HepG2 (cell line): Measurements from ENCODE around the gene POLR1F. TPM values are rescaled to one million over a fixed set of nuclear protein-coding genes. Genes with fewer than 3 reads are reported as not detected.

Source experiments
- ATAC-seq: fragments of 200-7000 bp; cut with Tn5 transposase; 3 replicates; pipeline ENCODE4 v1.9.1; 2020; ENCODE audit warnings: mild to moderate bottlenecking, moderate library complexity
- BruUV-seq: library from RNA; stranded (reverse); fragments of 400-500 nt; replicated peaks from 2 replicates; lab custom pipeline; 2021; lab: Mats Ljungman, UMichigan
- CTCF ChIA-PET: fragments of 300-600 bp; formaldehyde crosslinking; extraction: SDS; loops from one replicate; lab custom pipeline; 2021; ENCODE audit warnings: low total read pairs, inconsistent platforms, low intra/inter-chr PET ratio; lab: Yijun Ruan, JAX
- POLR2A ChIA-PET: fragments of 350-600 bp; sonication (Branson Sonifier 250); formaldehyde crosslinking; loops from one replicate; lab custom pipeline; 2020; ENCODE audit warnings: antibody characterized with exemption, inconsistent platforms; lab: Yijun Ruan, JAX
- DNase-seq: peaks from one replicate; pipeline ENCODE4 v3.0.0-alpha.2; 2015; ENCODE audit warnings: low spot score
- FAIRE-seq: peaks from 3 replicates; lab custom pipeline; 2011; peaks lifted over from hg19 to GRCh38; lab: Jason Lieb, UNC
- H2AFZ ChIP-seq: one replicate; pipeline ENCODE4 v1.6.1; 2011; ENCODE audit warnings: low read length, inconsistent platforms
- H3K27ac ChIP-seq: fragments of 300-600 bp; 3 replicates; pipeline ENCODE4 v1.8.0; 2011; ENCODE audit warnings: mixed run types, mild to moderate bottlenecking, mixed read lengths, low read length, inconsistent platforms; ENCODE audit not compliant: insufficient read depth; ENCODE audit errors: extremely low read length
- H3K27me3 ChIP-seq, 2 experiments: fragments of 200-600 bp in 1 of 2; 2 replicates in 1 of 2; 3 replicates in 1 of 2; pipeline versions ENCODE4 v1.6.0 to v1.8.0; 2011; ENCODE audit warnings: low read length in 2 of 2, mild to moderate bottlenecking in 2 of 2, moderate library complexity in 2 of 2, inconsistent platforms in 1 of 2; ENCODE audit not compliant: insufficient read depth in 2 of 2, control insufficient read depth in 1 of 2
- H3K36me3 ChIP-seq, 2 experiments: fragments of 200-600 bp in 1 of 2; replicated peaks in 1 of 2; 2 replicates in 1 of 2; 3 replicates in 1 of 2; pipeline versions ENCODE4 v1.5.1 to v1.8.0; 2011; ENCODE audit warnings: low read length in 2 of 2, inconsistent platforms in 1 of 2; ENCODE audit not compliant: insufficient read depth in 2 of 2, control insufficient read depth in 1 of 2
- H3K4me1 ChIP-seq: 2 replicates; pipeline ENCODE4 v1.5.1; 2012; ENCODE audit warnings: low read length, inconsistent platforms; ENCODE audit not compliant: insufficient read depth
- H3K4me2 ChIP-seq: 2 replicates; pipeline ENCODE4 v1.6.0; 2011; ENCODE audit warnings: low read depth, low read length, inconsistent platforms
- H3K4me3 ChIP-seq, 3 experiments: fragments of 200-600 bp in 1 of 3; sonication (generic), shearing (Covaris generic) in 1 of 3; replicated peaks in 1 of 3; 2 replicates each; pipeline ENCODE4 v1.5.1; 2011 to 2016; ENCODE audit warnings: low read length in 3 of 3, inconsistent platforms in 2 of 3, low read depth in 2 of 3, mild to moderate bottlenecking in 2 of 3, control low read depth in 1 of 3, mixed read lengths in 1 of 3; ENCODE audit not compliant: insufficient read depth in 1 of 3
- H3K79me2 ChIP-seq: one replicate; pipeline ENCODE4 v1.6.1; 2011; ENCODE audit warnings: low read length, inconsistent platforms; ENCODE audit not compliant: insufficient read depth
- H3K9ac ChIP-seq: 2 replicates; pipeline ENCODE4 v1.6.0; 2011; ENCODE audit warnings: mild to moderate bottlenecking, low read depth, low read length, inconsistent platforms; ENCODE audit not compliant: insufficient read depth
- H3K9me3 ChIP-seq: 2 replicates; pipeline ENCODE4 v1.5.1; 2012; ENCODE audit warnings: mild to moderate bottlenecking, low read length
- H4K20me1 ChIP-seq: 2 replicates; pipeline ENCODE4 v1.6.0; 2011; ENCODE audit warnings: inconsistent platforms, mild to moderate bottlenecking, low read length, moderate library complexity; ENCODE audit not compliant: insufficient read depth
- AGO2 ChIP-seq: fragments of 200-400 bp; formaldehyde crosslinking; optimal IDR thresholded peaks from 2 replicates; pipeline ENCODE3; 2017; ENCODE audit warnings: mild to moderate bottlenecking, low read depth, low read length, moderate library complexity
- BCLAF1 ChIP-seq: fragments of 450-650 bp; IDR thresholded peaks from 2 replicates; pipeline ENCODE4 v1.6.1; 2017; ENCODE audit warnings: mild to moderate bottlenecking
- DMAP1 ChIP-seq: IDR thresholded peaks from 2 replicates; pipeline ENCODE4 v1.6.1; 2016
- ELF4 ChIP-seq: sonication (generic); formaldehyde crosslinking; IDR thresholded peaks from 2 replicates; pipeline ENCODE4 v1.5.0; 2020; ENCODE audit warnings: missing genetic modification reagents, mild to moderate bottlenecking, moderate library complexity, borderline replicate concordance
- FLYWCH1 ChIP-seq: sonication (generic); formaldehyde crosslinking; IDR thresholded peaks from 2 replicates; pipeline ENCODE4 v1.8.1; 2023; ENCODE audit warnings: mild to moderate bottlenecking, missing genetic modification reagents
- HHEX ChIP-seq: IDR thresholded peaks from 2 replicates; pipeline ENCODE4 v1.6.1; 2016; ENCODE audit warnings: control low read depth
- HIVEP1 ChIP-seq: sonication (generic); formaldehyde crosslinking; IDR thresholded peaks from 2 replicates; pipeline ENCODE4 v1.4.0; 2020; ENCODE audit warnings: mild to moderate bottlenecking, missing genetic modification reagents
- MATR3 ChIP-seq: sonication (generic); formaldehyde crosslinking; IDR thresholded peaks from 2 replicates; pipeline ENCODE4 v1.4.0; 2020; ENCODE audit warnings: missing genetic modification reagents
- SKI ChIP-seq: fragments of 450-650 bp; IDR thresholded peaks from one replicate; pipeline ENCODE4 v1.6.1; 2018; ENCODE audit warnings: mild to moderate bottlenecking; ENCODE audit not compliant: partially characterized antibody
- SNAI1 ChIP-seq: sonication (generic); formaldehyde crosslinking; IDR thresholded peaks from 2 replicates; pipeline ENCODE4 v1.5.0; 2020; ENCODE audit warnings: mild to moderate bottlenecking, missing genetic modification reagents, borderline replicate concordance
- TMF1 ChIP-seq: sonication (generic); formaldehyde crosslinking; IDR thresholded peaks from 2 replicates; pipeline ENCODE4 v1.8.1; 2022; ENCODE audit warnings: low read depth, missing genetic modification reagents
- YEATS2 ChIP-seq: sonication (generic); formaldehyde crosslinking; IDR thresholded peaks from 2 replicates; pipeline ENCODE4 v1.4.0; 2020; ENCODE audit warnings: missing genetic modification reagents, borderline replicate concordance
- ZFP36L2 ChIP-seq: sonication (generic); formaldehyde crosslinking; IDR thresholded peaks from 2 replicates; pipeline ENCODE4 v1.4.0; 2020; ENCODE audit warnings: missing genetic modification reagents
- ZNF263 ChIP-seq: sonication (generic); formaldehyde crosslinking; IDR thresholded peaks from 2 replicates; pipeline ENCODE4 v1.4.0; 2020; ENCODE audit warnings: missing genetic modification reagents
- ZNF274 ChIP-seq: sonication (generic); formaldehyde crosslinking; IDR thresholded peaks from 2 replicates; pipeline ENCODE4 v1.5.1; 2020; ENCODE audit warnings: mild to moderate bottlenecking, missing genetic modification reagents
- ZNF841 ChIP-seq: sonication (generic); formaldehyde crosslinking; IDR thresholded peaks from 2 replicates; pipeline ENCODE4 v1.8.1; 2023; ENCODE audit warnings: missing genetic modification reagents, borderline replicate concordance
- WGBS: methylation state at CpG from one replicate; pipeline ENCODE4 v1.1.6; 2017; ENCODE audit warnings: low lambda C conversion rate; 5-methylcytosine and 5-hydroxymethylcytosine counted together
- in situ Hi-C: cut with HindIII; loops from 2 replicates; pipeline ENCODE4 v1.10.0; 2017; ENCODE audit warnings: low pct_unique_long_range_greater_than_20kb; ENCODE audit not compliant: extremely low pct_ligation_motif_present
- intact Hi-C: fragments of 100-400 bp; cut with micrococcal nuclease; formaldehyde crosslinking; loops from one replicate; pipeline ENCODE4 v1.10.0; 2022; ENCODE audit not compliant: unreplicated experiment
- polyA plus RNA-seq, 8 experiments: library from polyadenylated mRNA; depleted of rRNA in 3 of 8; stranded (reverse) in 7 of 8; unstranded in 1 of 8; fragments of >200 nt; fragmentation: Illumina TruSeq in 4 of 8; extraction: Trizol in 4 of 8; gene quantifications; 2 replicates each; pipeline versions ENCODE4 v1.2.1 to v1.2.3, GENCODE V29; 2011 to 2016; ENCODE audit warnings: low read depth in 4 of 8, missing spikeins in 1 of 8, mixed read lengths in 1 of 8; ENCODE audit not compliant: insufficient read depth in 1 of 8
- total RNA-seq, 5 experiments: library from RNA; depleted of rRNA; stranded (reverse); fragments of >200 nt; fragmentation: Illumina TruSeq; extraction: Trizol; gene quantifications; 2 replicates each; pipeline ENCODE4 v1.2.3, GENCODE V29; 2016; ENCODE audit warnings: low read depth in 1 of 5
- TF ChIP-seq, protein P1 (sequence below): sonication (generic); formaldehyde crosslinking; IDR thresholded peaks from 2 replicates; pipeline ENCODE4 v1.8.0; 2022; ENCODE audit warnings: missing genetic modification reagents, mild to moderate bottlenecking, inconsistent platforms, borderline replicate concordance
- TF ChIP-seq, protein P2 (sequence below): sonication (generic); formaldehyde crosslinking; IDR thresholded peaks from 2 replicates; pipeline ENCODE4 v1.4.0; 2020; ENCODE audit warnings: mild to moderate bottlenecking, low read depth, missing genetic modification reagents

Gene POLR1F
- total and polyA plus RNA-seq, 2 of the 13 experiments (the other 11 are each of a cell fraction or from before 2014, with no cell fraction given) = 8.0 to 14.9 TPM

GRCh38 chr7:19681596-19681995, 27.2 kb downstream of the POLR1F start:
- no peak overlapping the region for H3K9ac ChIP-seq
- H3K79me2 ChIP-seq = no peaks in the 10 kb centered on the region
- H4K20me1 ChIP-seq = no peaks in the 10 kb centered on the region
- H3K27me3 ChIP-seq = no peaks in the 10 kb centered on the region
- DNase-seq (no peak), FAIRE-seq (no peak), ATAC-seq (no peak)
- H3K27ac ChIP-seq = no peak overlapping the region
- H3K4me1 ChIP-seq = no peaks in the 10 kb centered on the region
- H3K4me3 ChIP-seq = no peak overlapping the region
- no peak overlapping the region for H3K4me2 ChIP-seq
- intact Hi-C loops (no loop called here), in situ Hi-C loops (no loop called here)
- TF ChIP-seq DMAP1 (CRISPR knock-in tag) = no peak
- no peak for TF ChIP-seq SNAI1 (CRISPR knock-in tag)
- TF ChIP-seq BCLAF1 = no peak
- TF ChIP-seq MATR3 (CRISPR knock-in tag) = no peak
- TF ChIP-seq ZNF841 = no peak
- no peak for TF ChIP-seq TMF1
- TF ChIP-seq HHEX (CRISPR knock-in tag) = no peak
- TF ChIP-seq ZNF274 (CRISPR knock-in tag) = no peak
- TF ChIP-seq SKI = no peak
- TF ChIP-seq FLYWCH1 (CRISPR knock-in tag) = no peak
- TF ChIP-seq, protein P1, sequence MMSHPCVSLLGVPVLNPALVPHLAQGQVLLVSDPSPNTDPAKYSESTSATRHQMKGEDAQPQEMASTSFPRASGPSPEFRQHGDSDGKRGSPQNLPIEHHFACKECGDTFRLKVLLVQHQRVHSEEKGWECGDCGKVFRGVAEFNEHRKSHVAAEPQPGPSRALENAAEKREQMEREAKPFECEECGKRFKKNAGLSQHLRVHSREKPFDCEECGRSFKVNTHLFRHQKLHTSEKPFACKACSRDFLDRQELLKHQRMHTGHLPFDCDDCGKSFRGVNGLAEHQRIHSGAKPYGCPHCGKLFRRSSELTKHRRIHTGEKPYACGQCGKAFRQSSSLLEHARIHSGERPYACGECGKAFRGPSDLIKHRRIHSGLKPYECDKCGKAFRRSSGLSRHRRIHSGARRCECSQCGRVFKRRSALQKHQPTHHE (CRISPR knock-in tag) = no peak
- no peak for TF ChIP-seq ZFP36L2 (CRISPR knock-in tag)
- TF ChIP-seq ELF4 = no peak
- TF ChIP-seq, protein P2, sequence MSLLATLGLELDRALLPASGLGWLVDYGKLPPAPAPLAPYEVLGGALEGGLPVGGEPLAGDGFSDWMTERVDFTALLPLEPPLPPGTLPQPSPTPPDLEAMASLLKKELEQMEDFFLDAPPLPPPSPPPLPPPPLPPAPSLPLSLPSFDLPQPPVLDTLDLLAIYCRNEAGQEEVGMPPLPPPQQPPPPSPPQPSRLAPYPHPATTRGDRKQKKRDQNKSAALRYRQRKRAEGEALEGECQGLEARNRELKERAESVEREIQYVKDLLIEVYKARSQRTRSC (CRISPR knock-in tag) = no peak
- TF ChIP-seq ZNF263 (CRISPR knock-in tag) = no peak
- no peak for TF ChIP-seq AGO2
- TF ChIP-seq YEATS2 (CRISPR knock-in tag) = no peak
- no peak for TF ChIP-seq HIVEP1 (CRISPR knock-in tag)
- no peaks in the 10 kb centered on the region for H3K36me3 ChIP-seq
- H2AFZ ChIP-seq = no peak overlapping the region
- WGBS = 23% methylated on average over 5 of the region's 5 CpGs
- POLR2A ChIA-PET = no interaction called here
- BruUV-seq = no TSS peak
- no peaks in the 10 kb centered on the region for H3K9me3 ChIP-seq
- CTCF ChIA-PET = no interaction called here
